Epidermal melanocyte (primary cell): ENCODE data around the gene SIGLEC7.
A peak's percentile ranks its signal among the peaks of the same experiment; 100 is the strongest.

ENCODE experiments used
- DNase-seq: peaks from one replicate; pipeline ENCODE4 v3.0.0; 2011; ENCODE audit warnings: low spot score; ENCODE audit not compliant: insufficient read length

Gene SIGLEC7

DNA sequence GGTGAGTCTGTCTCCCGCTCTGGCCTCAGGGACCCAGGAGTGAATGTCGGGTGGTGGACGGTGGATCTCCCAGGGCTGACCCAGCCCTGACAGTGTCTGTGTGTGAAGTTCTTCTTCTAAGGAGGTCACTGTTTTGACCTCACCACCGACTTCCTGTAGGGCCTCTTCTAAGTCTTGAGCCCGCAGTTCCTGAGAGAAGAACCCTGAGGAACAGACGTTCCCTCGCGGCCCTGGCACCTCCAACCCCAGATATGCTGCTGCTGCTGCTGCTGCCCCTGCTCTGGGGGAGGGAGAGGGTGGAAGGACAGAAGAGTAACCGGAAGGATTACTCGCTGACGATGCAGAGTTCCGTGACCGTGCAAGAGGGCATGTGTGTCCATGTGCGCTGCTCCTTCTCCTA lies at the start of gene SIGLEC7:
TSS of gene SIGLEC7 (plus strand) at position 183 of the 400 bp plus-strand sequence. CDS start at position 252, 69 bp downstream.
- DNase-seq = no peak

DNA sequence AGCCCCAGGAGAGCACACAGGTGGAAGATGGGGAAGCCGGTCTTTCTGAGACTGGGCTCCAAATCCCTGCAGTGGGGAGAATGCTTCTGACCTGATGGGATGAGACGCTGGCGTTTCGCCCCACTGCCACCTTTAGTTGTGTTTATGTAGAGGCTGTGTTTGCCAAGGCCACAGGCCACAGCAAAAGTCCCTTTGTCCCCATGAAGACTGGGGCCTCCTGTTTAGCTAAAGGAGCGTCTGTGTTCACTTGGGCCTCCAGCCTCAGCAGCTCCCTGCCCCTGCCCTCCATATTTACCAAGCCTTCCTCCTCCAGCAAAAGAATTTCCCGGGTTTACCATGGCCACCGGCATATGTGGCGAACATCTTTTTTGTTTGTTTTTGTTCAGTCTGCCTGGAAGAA lies 49.0 kb upstream of the SIGLEC7 start:
- no peak for DNase-seq

DNA sequence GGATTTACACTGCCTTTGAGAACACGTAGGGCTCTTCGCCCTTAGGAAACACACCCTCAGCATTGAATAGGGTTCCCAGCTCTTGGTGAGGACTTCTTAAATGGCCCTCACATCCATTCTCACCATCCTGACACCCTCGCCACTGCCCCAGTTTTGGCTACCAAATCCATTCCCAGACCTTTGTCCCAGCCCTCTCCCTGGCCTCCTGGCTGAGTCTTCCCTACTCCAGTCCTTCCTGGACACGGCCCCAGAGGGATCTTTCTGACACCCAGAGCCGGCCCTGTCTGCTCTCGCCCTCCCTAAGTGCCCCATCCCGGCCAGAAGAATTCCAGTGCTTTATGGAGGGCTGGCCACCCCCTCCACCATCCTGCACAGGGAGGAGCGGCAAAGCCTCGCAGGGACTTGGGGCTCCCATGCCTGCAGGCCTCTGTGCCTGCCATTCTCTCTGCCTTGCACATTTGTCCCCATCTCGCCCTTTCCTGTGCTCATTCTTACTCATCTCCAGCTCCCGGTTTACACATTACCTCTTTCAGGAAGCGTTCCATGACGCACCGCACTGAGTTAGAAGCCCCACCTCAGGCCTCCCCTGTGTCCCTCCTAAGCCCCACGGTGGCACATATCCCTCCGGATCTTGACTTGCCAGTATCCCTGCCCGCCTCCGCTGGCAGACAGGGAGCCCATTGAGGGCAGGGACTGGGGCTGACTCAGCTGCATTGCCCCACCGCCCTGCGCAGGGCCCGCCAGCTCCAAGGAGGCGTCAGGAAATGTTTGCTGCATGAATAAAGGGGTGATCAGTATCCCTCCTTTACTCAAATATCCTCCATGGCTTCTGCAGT lies 48.4 kb upstream of the SIGLEC7 start:
- DNase-seq = no peak

GRCh38 chr19:51094696-51095279 lies 47.3 kb upstream of the SIGLEC7 start:
- no peak for DNase-seq

GRCh38 chr19:51096473-51097165 lies 45.5 kb upstream of the SIGLEC7 start:
- DNase-seq = no peak

DNA sequence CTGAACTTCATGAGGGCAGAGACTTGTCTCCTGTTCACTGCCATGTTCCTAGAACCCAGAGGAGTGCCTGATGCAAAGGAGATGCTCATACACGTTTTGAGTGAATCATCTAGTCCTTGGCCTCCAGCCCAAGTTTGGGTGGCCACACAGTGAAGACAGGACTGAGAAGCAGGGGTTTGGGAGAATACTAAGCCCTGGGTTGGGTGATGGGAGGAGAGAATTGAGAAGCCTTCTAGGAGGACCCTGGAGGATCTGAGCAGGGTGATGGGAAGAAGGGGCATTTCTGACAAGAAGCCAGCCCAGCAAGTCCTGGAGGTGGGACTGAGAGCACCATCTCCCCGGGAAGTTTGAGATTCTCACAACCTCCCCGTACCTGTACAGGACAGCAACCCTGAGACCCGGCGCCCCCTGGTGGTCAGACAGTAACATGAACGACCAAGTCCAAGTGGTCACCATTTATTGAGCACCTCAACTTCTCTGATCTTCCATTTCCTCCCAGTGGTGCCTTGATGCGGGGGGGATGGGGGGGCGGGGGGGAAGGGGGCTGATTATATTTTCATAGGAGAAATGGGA lies 44.8 kb upstream of the SIGLEC7 start:
- DNase-seq = peak; percentile 79

- DNase-seq = no peak
These were observed 44.3 kb upstream of the SIGLEC7 start for GRCh38 chr19:51097796-51098195.

DNA sequence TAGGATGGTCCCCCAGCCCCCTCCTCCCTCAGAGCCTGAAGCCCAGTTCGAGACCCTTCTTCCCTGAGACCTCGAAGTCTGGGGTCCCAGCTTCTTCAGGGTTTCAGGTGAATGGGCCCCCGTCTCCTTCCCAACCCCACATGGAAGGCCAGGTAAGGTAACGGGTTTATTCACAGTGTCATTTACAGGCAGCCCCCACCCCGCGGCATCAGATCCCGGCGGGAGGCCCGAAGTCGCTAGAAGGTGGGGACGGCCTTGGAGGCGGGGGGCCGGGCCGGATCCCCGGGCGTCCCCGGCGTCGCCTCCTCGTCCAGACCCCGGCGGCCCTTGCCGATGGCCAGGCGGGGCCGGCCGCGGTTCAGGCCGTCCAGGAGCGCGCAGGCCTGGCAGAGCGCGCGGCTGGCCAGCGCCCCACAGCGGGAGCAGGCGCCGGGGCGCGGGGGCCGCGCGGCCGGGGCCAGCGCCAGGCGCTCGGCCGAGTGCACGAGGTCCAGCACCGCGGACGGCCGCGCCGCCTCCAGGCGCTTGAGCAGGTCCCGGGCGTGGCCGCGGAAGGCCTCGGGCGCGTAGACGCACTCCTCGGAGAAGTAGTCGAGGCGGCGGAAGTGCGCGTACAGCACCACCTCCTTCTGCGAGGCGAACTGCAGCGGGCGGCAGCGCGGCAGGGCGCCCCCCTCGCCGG lies 43.6 kb upstream of the SIGLEC7 start:
- no peak for DNase-seq

GRCh38 chr19:51099047-51099382 lies 43.1 kb upstream of the SIGLEC7 start:
- no peak for DNase-seq

DNA sequence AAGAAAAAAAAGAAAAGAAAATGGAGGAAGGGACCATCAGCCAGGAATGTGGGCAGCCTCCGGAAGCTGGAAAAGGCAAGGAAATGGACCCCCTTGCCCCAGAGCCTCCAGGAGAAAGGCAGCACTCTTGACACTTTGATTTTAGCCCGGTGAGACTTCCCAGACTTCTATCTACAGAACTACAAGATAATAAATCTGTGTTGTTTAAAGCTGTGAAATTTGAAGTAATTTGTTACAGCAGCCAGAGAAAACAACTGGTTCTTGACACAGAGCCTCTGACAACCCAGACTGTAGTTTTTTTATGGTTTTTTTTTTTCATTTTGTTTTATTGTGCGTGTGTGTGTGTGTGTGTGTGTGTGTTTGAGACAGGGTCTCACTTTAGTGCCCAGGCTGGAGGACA lies 41.5 kb upstream of the SIGLEC7 start:
- no peak for DNase-seq

GRCh38 chr19:51101171-51101865 lies 40.8 kb upstream of the SIGLEC7 start:
- DNase-seq = no peak

DNA sequence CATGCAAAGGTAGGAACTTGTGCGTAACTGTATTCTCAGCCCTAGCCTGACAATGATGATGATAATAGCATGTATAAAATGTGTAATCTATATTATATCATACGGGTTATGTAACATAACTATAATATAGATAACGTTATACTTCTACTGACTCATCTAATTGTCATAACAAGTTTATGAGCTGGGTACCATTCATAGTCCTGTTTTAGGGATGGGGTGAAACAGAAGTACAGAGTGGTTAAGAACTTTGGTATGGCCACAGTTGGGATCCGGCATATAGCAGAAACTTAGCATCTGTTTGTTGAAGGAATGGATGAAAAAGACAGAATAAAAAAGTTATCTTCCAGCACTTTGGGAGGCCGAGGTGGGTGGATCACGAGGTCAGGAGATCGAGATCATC lies 39.1 kb upstream of the SIGLEC7 start:
- no peak for DNase-seq

- no peak for DNase-seq
These were observed 38.2 kb upstream of the SIGLEC7 start for GRCh38 chr19:51103926-51104341.

GRCh38 chr19:51107406-51108065 lies 34.6 kb upstream of the SIGLEC7 start:
- no peak for DNase-seq

- DNase-seq = peak; percentile 100
These were observed 33.9 kb upstream of the SIGLEC7 start, which contains the start of gene CTU1 for GRCh38 chr19:51108066-51108804. Gene CTU1, minus strand, starts transcription at chr19:51108409. Its CDS starts 3,840 bp downstream, at chr19:51104569.

DNA sequence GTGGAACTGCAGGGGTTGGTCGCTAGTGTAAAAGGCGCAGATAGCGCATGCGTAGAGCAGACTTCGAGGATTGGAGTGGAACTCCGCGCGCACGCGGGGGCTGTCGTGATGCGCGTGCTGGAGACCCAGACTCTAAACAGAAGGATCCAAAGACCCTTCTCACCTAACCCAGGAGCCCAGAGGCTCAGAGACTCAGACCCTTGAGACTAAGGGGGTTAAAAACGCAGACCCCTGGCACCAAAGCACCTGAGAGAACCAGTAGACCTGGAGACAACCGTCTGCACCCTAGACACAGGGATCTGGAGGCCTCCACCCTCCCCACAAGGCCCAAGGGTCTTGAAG lies 33.3 kb upstream of the SIGLEC7 start:
- DNase-seq = no peak

DNA sequence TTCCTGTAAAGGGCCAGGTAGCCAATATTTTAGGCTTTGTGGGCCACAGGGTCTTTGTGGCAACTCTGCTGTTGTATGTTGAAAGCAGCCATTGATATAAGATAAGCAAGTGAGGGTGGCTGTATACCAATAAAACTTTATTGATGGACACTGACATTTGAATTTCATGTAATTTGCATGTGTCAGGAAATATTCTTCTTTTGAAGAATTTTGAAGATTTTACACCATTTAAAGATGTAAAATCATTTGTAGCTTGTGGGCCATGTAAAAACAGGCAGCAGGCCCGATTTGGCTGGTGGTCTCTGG lies 31.5 kb upstream of the SIGLEC7 start:
- no peak for DNase-seq

GRCh38 chr19:51111606-51112005 lies 30.5 kb upstream of the SIGLEC7 start:
- no peak for DNase-seq

DNA sequence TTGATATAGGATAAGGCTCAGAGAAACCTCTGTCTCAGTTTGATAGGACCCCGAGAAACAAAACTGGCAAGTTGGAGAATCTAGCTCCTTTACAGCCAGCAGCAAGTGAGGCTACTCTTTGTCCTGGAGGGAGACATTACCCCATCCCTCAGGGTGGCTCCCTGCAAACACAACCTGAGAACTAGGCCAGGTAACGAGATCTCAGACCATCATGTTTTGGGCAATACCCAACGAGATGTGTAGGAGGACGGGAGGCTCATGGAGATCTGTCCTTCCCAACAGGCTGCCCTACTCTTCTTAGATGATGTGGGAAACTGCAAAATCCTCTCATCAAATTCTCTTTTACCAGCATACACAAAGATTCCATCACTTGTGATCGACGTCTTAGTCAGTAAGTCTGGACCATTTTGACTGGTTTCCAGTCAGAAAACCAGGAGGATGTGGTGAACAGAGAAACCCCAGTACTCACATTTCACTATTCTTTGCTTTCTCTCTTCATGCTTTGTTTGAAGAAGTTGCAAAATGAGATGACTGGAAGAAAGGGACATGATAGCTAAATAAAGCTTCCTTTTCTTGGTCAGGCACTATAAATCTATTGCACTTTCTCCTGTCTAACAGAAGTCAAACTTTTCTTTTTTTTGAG lies 27.9 kb upstream of the SIGLEC7 start:
- no peak for DNase-seq
